ENCODE data around the gene PAX7.

Gene PAX7

DNA sequence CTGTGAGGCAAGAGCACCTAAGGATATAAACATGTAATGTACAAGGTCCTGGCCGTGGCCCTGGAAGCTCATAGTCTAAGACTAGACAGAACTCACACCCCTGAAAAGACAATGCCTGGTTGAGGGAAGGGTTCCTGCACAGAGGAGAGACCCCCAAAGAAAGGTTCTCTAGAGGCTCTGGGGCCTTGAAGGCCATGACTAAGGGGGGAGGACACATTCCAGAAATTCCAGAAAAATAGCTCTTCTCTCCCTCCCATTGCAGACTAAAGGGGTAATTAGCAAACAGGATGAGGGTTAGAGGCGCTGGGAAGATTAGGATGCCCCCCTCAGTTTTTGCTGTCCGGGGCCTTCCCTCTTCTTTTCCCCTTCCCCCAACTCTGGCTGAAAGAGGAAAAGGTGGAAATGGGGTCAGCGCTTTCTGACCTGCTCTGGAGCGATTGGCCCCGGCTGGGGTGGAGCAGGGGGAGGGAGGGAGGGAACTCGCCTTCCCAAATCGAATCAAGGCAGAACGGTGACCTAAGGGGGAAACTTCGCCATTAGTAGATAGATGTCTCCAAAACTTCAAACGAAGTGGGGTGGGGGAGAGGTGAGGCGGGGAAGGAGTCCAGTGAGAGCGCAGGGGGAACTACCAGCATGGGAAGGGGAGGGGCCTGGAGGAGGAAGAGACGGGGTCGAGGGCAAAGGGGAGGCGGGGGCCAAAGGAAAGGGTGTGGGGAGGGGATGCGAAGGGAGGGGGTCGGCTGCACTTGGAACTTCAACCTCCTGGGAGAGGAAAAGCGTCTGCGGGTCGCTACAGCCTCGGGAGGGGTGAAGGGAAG, 11.8 kb downstream of the PAX7 start:
- no peak for TF ChIP-seq CTCF (IDR thresholded peaks at IDR 0.05; ENCODE audit: borderline replicate concordance, insufficient read depth, low read depth, low read length)
- no peak overlapping the region for H3K4me3 ChIP-seq (ENCODE audit: low read depth, low read length)

DNA sequence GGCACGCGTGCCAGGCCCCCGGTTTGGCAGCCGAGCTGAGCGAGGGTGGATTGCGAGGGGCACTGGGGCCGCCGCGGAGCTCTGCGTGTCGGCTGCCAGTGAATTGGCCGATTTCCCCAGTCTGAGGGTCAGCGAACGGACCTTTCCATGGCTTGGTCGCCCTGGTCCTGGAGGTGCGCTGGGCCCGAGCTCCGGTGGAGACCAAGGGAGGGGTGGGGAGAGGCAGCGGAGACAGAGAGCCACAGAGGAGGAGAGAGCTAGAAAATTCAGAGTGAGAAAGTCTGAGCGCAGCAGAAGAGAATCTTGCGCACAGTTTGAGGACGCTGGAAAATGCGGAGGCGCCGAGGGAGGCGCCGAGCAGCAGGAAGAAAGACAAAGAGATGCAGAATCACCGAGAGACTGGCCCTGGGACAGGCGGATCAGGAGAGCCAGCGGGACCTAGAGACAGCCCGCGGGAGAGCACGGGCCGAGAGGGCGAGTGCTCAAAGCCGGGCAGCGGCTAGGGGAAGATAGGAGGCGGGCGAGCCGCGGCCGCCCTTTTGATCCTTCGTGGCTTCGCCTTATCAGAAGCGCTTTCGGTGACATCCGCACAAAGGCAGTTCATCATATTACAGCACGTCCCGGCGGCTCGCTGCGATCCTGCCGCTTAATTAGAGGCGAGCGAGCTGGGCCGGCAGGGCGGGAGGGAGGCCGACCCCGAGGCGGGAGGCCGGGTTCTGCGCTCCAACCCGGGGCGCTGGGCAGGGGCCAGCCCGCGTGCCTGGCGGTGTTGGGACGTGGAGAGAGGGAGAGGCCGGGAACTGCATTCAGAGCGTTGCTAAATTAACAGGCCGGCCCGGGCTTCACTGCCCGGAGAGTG, 12.7 kb downstream of the PAX7 start:
- no peak for TF ChIP-seq CTCF (IDR thresholded peaks at IDR 0.05; ENCODE audit: borderline replicate concordance, insufficient read depth, low read depth, low read length)
- H3K4me3 ChIP-seq (ENCODE audit: low read depth, low read length), result no peak overlapping the region

GRCh38 chr1:18644013-18644399, 13.4 kb downstream of the PAX7 start:
- TF ChIP-seq CTCF (IDR thresholded peaks at IDR 0.05; ENCODE audit: borderline replicate concordance, insufficient read depth, low read depth, low read length), result no peak
- no peak overlapping the region for H3K4me3 ChIP-seq (ENCODE audit: low read depth, low read length)

- TF ChIP-seq CTCF (IDR thresholded peaks at IDR 0.05; ENCODE audit: borderline replicate concordance, insufficient read depth, low read depth, low read length), result no peak
- H3K4me3 ChIP-seq (ENCODE audit: low read depth, low read length), result no peak overlapping the region
Measured at GRCh38 chr1:18644446-18644845, 13.8 kb downstream of the PAX7 start.

DNA sequence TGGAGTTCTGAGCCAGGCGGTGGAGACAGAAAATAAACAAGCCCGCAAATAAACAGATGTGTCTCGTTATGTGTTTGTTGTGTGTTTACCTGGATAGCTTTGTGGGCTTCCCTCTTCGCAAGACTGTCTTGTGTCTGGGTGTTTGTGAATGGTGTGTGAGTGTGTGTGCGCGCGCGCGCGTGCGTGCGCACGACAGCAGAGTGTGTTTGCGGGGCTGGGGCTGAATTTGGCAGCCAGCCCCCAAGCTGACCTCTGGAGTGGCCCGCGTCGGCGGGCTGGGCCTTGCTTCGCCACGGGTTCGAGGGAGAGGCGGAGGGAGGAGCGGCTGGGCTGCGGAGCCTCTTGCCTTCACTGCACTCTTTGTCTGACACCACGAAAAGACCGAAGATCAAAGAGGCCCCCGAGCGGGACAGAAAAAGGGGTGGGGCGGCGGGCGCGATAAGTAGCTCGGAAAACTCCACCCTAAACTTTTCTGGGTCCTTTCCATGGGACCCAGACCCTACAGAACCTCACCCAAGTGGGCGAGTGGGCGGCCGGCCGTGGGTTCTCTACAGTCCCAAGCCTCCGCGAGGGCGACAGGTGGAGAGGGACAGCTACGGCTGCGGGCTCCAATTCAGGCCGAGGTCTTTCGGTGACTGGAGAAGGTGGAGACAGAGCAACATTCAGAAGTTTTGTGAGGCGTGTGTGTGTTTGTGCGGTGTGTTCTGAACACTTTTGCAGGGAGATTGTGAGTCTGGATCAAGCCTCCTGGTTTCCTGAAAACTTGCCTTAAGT, 14.5 kb downstream of the PAX7 start:
- no peak for TF ChIP-seq CTCF (IDR thresholded peaks at IDR 0.05; ENCODE audit: borderline replicate concordance, insufficient read depth, low read depth, low read length)
- H3K4me3 ChIP-seq (ENCODE audit: low read depth, low read length), result no peak overlapping the region

DNA sequence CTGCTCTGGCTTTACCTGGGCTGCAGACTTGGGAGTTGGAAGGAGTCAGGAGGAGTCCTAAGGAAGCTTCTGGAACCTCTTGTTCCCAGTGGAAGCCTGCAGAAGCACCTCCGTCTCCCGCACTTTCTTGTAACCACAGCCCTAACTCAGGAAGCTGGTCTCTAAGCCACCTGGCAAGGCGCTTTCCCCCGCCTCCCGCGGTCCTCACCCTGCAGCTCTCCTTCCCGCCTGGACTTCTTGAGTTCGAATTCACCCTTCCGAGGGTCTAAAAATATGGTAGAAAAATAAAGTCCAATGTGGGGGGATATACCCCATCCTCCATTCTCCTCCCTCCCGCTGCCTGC, 15.1 kb downstream of the PAX7 start:
- no peak overlapping the region for H3K4me3 ChIP-seq (ENCODE audit: low read depth, low read length)
- TF ChIP-seq CTCF (IDR thresholded peaks at IDR 0.05; ENCODE audit: borderline replicate concordance, insufficient read depth, low read depth, low read length), result no peak
